ENCODE results near the gene TDO2.

The TDO2 gene

GRCh38 chr4:155964016-155964891 is 60.8 kb downstream of the TDO2 start:
- Histone ChIP-seq H3K9ac (ENCODE audit: low read depth in 1 of 2, low read length in 2 of 2) (no peak overlapping the region), H3K4me3 (ENCODE audit: low read depth in 1 of 2, low read length in 2 of 2) (no peak overlapping the region), H3K4me1 (ENCODE audit: control insufficient read depth in 1 of 2, insufficient read depth in 2 of 2, low read length in 2 of 2) (no peaks in the 10 kb centered on the region), H3K27me3 (ENCODE audit: control insufficient read depth in 1 of 2, insufficient read depth in 2 of 2, low read length in 2 of 2) (no peaks in the 10 kb centered on the region), H3K36me3 (ENCODE audit: control insufficient read depth in 1 of 2, insufficient read depth in 2 of 2, low read length in 2 of 2) (no peaks in the 10 kb centered on the region), H3K27ac (ENCODE audit: low read depth, low read length) (no peak overlapping the region), H3K9me3 (ENCODE audit: control insufficient read depth in 1 of 2, low read length in 2 of 2) (no peaks in the 10 kb centered on the region)

- Histone ChIP-seq H3K4me1 (ENCODE audit: control insufficient read depth in 1 of 2, insufficient read depth in 2 of 2, low read length in 2 of 2) (no peaks in the 10 kb centered on the region), H3K4me3 (ENCODE audit: low read depth in 1 of 2, low read length in 2 of 2) (no peak overlapping the region), H3K36me3 (ENCODE audit: control insufficient read depth in 1 of 2, insufficient read depth in 2 of 2, low read length in 2 of 2) (no peaks in the 10 kb centered on the region), H3K27me3 (ENCODE audit: control insufficient read depth in 1 of 2, insufficient read depth in 2 of 2, low read length in 2 of 2) (no peaks in the 10 kb centered on the region), H3K27ac (ENCODE audit: low read depth, low read length) (no peak overlapping the region), H3K9ac (ENCODE audit: low read depth in 1 of 2, low read length in 2 of 2) (no peak overlapping the region), H3K9me3 (ENCODE audit: control insufficient read depth in 1 of 2, low read length in 2 of 2) (no peaks in the 10 kb centered on the region)
Observed at GRCh38 chr4:155966171-155966570, 62.7 kb downstream of the TDO2 start.

DNA sequence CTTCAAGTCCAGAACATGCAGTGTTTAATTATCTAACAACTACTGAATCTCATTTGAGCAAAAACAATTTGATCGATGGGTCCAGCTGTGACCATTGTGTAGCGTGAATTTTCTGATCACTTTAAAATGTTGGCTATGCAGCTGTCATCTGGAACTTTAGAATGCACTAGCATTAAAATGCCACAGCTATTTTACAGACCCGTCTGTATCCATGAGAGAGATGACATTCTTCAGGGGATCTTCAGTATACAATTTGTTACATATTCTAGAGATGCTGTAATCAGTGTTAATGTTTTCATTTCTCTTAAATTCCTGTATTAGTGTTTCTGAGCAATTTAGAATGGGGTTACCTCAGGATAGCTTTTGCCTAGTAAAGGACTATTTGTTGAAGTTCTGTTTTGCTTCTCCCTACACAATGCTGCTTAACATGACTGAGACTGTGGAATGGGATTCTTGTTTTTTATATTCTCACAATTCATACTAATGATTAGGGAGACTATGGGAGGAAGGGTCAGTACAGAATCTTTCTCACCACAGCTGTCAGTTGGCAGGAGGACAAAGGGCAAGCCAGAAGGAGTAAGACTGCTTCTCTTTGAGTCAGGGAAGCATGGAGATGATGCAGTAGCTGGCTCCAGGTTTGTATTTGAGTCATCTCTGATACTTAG is 63.4 kb downstream of the TDO2 start:
- Histone ChIP-seq H3K9ac (ENCODE audit: low read depth in 1 of 2, low read length in 2 of 2) (no peak overlapping the region), H3K27ac (ENCODE audit: low read depth, low read length) (no peak overlapping the region), H3K4me3 (ENCODE audit: low read depth in 1 of 2, low read length in 2 of 2) (no peak overlapping the region), H3K4me1 (ENCODE audit: control insufficient read depth in 1 of 2, insufficient read depth in 2 of 2, low read length in 2 of 2) (no peaks in the 10 kb centered on the region), H3K27me3 (ENCODE audit: control insufficient read depth in 1 of 2, insufficient read depth in 2 of 2, low read length in 2 of 2) (no peaks in the 10 kb centered on the region), H3K36me3 (ENCODE audit: control insufficient read depth in 1 of 2, insufficient read depth in 2 of 2, low read length in 2 of 2) (no peaks in the 10 kb centered on the region), H3K9me3 (ENCODE audit: control insufficient read depth in 1 of 2, low read length in 2 of 2) (no peaks in the 10 kb centered on the region)

Data from duodenal mucosa (tissue), 2 donors.